ENCODE results near the gene CNTN4.

GRCh38 chr3:2849092-2849491 is 750.4 kb downstream of the CNTN4 start:
- no peak for TF ChIP-seq POLR2A (IDR thresholded peaks at IDR 0.05)
- TF ChIP-seq CTCF (IDR thresholded peaks at IDR 0.05): no peak
